Breast epithelium (tissue), 3 donors: ENCODE data around the gene ACVR1B.

Experiments used
- CTCF ChIP-seq, 3 donors: fragments of 450-650 bp; IDR thresholded peaks; one replicate each; pipeline ENCODE4 v1.5.1; 2016 to 2017; ENCODE audit warnings: antibody characterized with exemption in 3 of 3, mild to moderate bottlenecking in 3 of 3, moderate library complexity in 3 of 3
- POLR2A ChIP-seq: fragments of 450-650 bp; IDR thresholded peaks from one replicate; pipeline ENCODE4 v1.6.1; 2016; ENCODE audit warnings: antibody characterized with exemption, mild to moderate bottlenecking, moderate library complexity

GRCh38 chr12:51908876-51909592 lies 42.5 kb upstream of the ACVR1B start:
- no peak for TF ChIP-seq CTCF (IDR thresholded peaks at IDR 0.05)
- TF ChIP-seq POLR2A = no peak
